ENCODE results near the gene SLC27A5.
"Not testable (repeated sequence)": the region's sequence is repeated elsewhere in the genome, so short reads cannot be mapped to it uniquely, and the experiment has no call there.

SLC27A5 gene

DNA sequence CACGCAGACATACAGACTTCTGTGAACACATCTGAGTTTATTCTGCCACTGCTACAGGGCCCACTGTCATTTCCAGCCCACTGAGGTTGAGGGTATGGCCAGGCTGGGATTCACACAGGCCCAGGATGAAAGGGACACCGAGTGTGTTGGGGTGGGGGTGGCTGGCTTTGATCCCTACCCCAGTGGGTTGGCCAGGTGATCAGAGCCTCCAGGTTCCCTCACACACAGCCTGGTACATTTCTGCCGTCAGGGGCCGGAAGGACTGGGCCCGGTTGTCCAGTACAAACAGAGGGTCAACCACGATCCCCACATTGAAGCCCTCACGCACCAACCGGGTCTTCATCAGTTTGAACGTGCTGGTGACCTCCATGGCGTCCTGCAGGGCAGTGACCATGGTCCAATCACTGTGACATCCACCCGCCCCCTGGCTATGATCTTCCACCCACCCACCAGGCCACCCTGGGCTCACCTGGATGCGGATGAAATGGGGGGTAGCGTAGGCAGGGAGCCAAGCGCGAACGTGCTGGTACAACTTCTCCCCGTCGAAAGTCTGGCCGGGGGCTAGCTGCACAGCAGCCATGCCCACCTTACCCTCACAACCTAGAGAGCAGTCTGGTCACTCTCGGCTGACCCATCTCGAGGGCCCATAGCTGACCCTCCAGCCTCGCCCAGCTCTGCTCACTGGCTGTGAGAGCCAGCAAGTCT, 13.3 kb downstream of the SLC27A5 start:
- DNase-seq (ENCODE audit: low read depth, low spot score) = no peak

DNA sequence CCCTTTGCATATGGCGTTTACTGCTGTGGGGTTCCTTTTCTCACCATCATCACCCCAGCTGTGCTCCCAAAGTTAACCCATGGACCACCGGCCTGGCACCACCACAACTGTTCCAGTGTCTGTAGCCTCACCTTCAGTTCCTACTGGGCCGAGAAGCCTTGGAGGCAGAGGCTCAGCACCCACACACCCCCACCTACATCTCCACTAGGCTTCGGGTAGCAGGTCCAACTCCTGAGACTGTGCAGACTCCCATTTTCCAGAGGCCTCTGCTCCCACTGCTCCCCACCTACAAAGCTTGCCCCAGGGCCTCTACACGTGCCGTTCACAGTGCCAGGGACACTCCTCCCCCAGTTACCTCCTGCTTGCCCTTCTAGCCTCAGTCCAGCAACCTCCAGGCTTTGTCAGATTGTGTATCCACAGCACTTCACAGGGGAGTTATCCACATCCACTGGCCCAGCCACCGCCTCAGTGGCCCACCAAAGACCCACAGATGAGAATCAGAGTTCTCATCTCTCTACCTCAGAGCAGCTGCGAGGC, 14.1 kb downstream of the SLC27A5 start:
- no peak for DNase-seq (ENCODE audit: low read depth, low spot score)

DNA sequence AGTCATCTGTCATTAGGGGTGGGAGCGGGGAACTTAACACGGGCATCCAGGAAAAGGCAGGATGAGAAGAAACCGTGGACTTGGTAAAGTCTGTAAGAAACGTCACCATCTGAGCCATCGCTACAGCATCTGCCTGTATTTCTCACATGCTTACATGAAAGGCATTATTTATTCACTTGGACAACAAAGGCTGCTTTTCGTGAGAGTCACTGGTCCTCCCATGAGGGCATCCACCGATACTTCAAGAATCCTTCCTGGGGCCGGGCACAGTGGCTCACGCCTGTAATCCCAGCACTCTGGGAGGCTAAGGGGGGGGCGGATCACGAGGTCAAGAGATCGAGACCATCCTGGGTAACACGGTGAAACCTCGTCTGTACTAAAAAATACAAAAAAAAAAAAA, 19.5 kb downstream of the SLC27A5 start:
- no peak for DNase-seq (ENCODE audit: low read depth, low spot score)

DNA sequence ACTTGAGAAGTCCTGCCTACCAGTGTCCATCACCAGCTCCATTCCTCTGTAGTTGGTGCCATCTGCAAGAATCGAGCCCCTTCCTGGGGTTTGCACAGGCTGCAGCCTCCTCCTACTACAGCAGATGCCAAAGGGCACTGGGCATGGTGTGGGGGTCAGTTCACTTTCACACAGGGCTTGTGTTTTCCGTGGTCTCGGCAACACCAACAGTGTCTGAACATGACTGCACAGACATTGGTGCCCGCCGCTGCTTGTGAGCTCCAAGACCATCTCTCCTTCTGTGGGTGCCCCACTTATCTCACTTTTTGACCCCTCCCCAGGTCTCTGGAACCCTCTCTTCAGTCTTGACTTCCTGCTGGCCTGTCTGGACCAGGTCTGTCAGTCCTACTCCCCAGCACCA, 20.4 kb downstream of the SLC27A5 start:
- no peak for DNase-seq (ENCODE audit: low read depth, low spot score)

DNA sequence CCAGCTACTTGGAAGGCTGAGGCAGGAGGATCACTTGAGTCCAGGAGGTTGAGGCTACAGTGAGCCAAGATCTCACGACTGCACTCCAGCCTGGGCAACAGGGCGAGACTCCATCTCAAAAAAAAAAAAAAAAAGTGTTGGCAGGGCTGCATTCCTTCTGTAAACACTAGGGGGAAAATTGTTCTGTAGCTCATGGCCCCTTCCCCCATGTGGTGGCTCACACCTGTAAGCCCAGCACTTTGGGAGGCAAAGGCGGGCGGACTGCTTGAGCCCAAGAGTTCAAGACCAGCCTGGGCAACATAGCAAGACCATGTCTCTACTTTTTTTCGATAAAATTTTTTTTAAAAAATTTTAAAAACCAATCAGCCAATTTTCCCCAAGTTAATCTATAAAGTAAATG, 27.4 kb downstream of the SLC27A5 start:
- DNase-seq (ENCODE audit: low read depth, low spot score) = not testable (repeated sequence)

DNA sequence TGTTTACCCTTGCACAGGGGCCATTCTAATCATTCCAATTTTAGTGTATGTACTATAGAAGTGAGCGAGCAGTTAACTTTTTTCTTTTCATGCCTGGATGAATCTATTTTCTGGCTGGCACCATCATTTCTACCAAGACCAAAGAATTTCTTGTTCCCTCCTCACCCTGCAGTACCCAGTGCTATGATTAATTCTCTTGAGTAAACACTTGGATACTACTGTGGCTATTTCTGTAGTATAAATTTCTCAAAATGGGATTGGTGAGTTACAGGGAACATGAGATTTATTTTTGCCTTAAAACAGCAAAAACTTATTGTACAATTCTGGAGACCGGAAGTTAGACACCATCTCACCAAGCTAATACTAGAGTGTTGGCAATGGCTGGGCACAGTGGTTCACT, 28.0 kb downstream of the SLC27A5 start:
- no peak for DNase-seq (ENCODE audit: low read depth, low spot score)

DNA sequence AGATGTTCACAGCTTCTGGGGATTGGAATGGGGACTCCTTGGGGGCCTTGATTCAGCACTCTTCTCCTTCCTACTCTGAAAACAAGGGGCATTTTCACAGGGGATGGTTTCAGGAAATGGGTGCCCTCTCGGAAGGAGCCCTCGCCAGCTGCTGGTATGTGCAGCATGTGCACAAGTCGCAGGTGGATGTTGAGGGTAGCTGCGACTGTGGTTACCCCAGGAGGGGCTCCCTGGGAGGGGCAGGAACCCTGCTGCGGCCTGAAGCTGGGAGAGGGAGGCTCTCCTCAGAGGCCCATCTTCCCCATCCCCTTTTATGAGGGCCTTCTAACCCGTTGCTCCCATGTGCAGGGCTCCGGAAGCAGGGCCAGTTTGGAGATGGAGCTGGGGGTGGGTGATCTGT, 29.4 kb downstream of the SLC27A5 start:
- no peak for DNase-seq (ENCODE audit: low read depth, low spot score)

DNA sequence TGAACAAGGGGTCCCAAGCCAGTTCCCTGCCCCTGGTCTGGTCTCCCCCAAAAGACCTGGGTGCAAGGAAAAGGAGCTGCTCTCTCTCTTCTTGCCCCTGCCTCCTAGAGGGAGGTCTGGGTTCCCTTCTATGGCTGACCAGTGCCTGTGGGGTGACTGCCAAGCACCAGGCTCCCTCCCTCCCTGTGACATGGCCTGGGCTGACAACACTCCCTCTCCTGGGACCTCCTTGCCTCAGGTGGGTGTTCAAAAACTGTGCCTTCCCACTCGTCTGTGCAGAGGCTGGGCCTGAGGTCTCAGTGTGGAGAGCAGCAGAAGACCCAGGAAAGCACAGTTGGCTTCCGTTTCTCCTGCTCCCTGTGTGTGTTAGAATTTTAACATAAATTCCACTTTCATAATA, 31.0 kb downstream of the SLC27A5 start:
- DNase-seq (ENCODE audit: low read depth, low spot score) = no peak

DNA sequence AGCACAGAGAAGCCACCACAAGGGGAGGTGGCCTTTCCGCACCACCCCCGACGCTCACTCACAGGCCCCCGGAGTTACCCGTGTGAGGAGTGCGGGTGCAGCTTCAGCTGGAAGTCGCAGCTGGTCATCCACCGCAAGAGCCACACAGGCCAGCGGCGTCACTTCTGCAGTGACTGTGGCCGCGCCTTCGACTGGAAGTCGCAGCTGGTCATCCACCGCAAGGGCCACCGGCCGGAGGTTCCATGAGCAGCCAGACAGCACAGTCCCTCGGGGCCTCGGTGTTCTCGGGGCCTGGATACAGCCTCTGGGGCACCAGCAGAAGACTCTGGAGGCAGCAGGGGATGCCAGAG, 31.3 kb downstream of the SLC27A5 start:
- no peak for DNase-seq (ENCODE audit: low read depth, low spot score)

DNA sequence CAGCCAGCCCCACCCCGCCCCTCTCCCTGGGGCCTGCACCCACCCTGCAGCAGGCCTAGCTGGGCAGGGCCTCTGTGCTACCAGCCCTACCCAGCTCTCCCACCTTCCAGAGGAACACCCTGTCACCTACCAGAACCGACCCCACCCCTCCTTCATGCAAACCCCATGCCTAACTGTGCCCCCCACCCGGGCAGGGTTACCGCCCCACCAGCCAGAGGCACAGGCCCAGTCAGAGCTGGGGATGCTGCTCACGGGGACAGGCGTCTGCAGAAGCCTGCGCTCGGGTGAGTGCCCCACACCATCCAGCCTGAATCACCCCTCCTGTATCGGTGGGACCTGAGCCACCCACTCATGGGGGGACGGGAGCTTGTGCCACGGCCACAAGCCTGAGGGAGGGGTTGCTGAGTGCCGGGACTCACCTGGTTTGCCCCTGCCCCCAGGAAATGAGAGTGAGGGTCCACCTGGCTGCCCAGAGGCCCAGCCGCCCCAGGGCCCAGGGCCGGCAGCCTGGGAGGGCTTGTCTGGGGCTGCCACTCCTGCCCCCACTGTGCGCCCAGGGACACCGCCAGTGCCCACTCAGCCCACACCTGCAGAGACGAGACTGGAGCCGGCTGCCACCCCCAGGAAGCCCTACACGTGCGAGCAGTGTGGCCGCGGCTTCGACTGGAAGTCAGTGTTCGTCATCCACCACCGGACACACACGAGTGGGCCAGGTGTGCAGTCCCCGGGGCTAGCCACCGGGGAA, 31.9 kb downstream of the SLC27A5 start:
- no peak for DNase-seq (ENCODE audit: low read depth, low spot score)

DNA sequence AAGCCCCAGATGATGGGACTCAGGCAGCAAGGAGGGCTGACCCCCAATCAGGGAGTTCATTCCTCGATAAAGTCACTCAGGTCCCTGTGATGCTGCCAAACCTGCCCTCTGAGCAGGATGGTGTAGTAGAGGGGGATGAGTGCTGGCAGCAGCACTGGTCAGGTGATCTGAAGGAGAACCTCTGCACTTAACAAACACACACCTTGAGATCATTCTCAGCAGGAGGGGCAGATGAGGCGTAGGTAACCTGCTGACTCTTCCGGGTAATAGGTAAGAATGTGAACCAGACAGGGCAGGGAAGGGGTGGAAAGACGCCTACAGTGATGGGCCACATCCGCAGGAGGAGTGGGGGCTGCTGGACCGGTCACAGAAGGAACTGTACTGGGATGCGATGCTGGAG, 32.5 kb downstream of the SLC27A5 start:
- no peak for DNase-seq (ENCODE audit: low read depth, low spot score)

DNA sequence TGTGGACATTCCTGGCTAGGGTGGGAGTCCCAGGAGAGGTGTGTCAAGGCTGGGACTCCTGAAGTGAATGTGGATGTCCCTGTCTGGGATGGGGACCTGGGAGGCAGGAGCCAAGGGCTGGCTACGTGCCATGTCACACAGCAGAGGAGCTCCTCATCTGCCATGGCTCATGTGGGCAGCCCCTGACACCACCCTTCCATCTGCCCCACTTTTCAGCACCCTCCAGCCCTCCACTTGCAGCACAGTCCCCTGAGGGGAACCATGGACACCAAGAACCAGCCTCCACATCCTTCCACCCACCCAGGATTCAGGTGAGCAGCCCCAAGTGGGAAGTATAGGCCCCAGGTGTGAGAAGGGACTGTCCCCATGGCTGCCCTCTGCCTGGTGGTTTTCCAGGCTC, 33.9 kb downstream of the SLC27A5 start:
- no peak for DNase-seq (ENCODE audit: low read depth, low spot score)

DNA sequence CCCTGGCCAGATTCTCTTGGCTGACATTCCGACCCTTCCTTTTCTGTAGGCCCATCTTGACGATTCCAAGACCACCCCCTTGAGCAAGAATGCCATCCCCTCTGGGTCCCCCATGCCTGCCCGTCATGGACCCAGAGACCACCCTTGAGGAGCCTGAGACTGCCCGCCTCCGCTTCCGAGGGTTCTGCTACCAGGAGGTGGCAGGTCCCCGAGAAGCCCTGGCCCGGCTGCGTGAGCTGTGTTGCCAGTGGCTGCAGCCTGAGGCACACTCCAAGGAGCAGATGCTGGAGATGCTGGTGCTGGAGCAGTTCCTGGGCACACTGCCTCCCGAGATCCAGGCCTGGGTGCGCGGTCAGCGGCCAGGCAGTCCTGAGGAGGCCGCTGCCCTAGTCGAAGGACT, 34.7 kb downstream of the SLC27A5 start:
- no peak for DNase-seq (ENCODE audit: low read depth, low spot score)

DNA sequence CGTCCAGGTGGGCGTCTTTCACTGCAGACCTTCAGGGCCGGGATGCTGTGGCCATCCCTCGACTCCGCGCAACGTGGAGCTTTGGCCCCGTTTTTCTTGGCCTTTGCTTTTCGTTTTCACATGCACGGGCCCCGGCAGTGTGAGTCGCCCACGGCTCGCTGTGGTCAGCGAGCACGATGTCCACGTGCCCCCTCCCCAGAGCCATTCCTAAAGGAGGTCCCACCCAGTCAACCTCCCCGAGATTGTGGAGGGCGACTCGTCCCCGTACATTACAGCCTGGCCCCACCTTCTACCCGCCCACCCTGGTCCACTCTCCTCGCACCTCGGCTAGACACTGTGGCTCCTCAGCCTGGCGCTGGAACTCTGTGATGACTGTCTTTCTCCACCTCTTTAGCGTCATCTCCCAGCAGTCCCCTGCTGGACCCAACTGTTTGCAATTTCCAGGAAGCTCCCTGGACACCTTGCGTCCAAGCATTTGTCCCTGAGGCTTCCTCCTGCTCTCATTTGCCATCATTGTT, 35.2 kb downstream of the SLC27A5 start:
- DNase-seq (ENCODE audit: low read depth, low spot score) = no peak

DNA sequence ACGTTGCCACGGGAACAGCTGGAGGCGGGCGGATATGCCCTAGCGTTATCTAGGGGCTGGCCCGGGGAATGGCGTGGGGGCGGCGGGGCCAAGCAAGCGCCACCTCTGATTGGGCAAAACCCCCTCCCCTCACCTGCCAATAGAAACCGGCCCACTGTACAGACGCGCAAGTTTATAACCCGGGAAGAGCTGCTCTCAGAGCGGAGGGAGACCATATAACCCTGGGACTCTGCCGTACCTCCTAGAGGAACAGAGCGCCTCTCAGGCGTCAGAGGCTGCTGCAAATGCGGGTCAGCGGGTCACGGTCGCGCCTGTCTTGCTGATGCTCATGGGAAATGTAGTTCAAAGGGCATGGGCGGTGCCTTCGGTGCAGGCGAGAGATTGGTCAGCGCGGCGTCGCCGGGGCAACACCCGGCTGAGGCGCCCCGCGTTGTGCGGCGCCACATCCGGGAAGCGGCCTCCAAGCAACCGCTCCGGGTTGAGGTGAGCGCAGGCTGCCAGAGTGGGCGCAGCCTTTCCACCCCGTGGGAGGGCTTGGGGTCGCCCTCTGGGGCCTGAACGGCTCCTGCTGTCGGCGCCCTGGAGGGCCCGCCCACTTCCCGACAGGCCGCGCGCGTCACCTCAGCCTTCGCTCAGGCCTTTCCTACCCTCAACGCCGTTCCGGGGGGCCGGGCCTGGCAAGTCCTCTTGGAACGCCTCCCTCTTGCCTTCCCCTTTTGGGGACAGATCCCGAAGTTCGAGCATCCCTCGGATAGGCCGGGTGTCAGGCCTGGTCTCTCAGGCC, 35.9 kb downstream of the SLC27A5 start, which contains the start of gene ZNF446:
Gene ZNF446 (plus strand): TSS at position 639 of the 784 bp plus-strand sequence. CDS start 867 bp downstream, outside the sequence.
- DNase-seq (ENCODE audit: low read depth, low spot score) = peak; percentile 89

DNA sequence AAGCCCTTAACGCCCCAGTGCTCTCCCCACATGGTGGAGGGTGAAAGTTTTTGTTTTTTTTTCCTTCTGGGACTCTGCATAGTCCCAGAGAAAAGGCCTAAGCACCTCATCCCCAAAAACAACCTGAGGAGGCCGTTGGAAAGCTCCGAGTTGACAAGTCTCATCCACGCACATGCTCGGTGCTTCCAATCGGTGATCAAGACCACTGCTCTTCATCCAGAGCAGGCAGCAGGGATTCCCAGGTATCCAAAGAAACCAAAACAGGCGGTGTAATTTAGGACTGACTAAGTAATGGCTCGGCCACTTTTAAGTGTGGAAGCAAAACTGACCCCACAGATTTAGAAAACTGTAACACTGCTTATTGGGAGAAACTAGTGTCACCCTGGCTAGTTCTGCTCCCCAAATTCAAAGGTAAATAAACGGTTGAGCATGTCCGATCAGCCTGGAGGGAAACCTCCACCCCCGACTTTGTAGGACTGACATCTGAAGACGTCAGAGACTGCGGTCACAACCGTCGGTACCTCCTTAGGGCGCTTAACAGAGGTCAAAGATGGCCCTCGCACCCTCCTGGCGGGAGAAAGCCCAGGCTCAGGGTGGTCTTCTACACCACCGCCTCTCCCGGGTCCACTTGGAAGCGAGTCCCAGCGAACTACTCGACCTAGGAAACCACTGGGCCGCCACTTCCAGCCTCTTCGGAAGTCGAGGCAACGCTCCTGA, 36.6 kb downstream of the SLC27A5 start:
- no peak for DNase-seq (ENCODE audit: low read depth, low spot score)

DNA sequence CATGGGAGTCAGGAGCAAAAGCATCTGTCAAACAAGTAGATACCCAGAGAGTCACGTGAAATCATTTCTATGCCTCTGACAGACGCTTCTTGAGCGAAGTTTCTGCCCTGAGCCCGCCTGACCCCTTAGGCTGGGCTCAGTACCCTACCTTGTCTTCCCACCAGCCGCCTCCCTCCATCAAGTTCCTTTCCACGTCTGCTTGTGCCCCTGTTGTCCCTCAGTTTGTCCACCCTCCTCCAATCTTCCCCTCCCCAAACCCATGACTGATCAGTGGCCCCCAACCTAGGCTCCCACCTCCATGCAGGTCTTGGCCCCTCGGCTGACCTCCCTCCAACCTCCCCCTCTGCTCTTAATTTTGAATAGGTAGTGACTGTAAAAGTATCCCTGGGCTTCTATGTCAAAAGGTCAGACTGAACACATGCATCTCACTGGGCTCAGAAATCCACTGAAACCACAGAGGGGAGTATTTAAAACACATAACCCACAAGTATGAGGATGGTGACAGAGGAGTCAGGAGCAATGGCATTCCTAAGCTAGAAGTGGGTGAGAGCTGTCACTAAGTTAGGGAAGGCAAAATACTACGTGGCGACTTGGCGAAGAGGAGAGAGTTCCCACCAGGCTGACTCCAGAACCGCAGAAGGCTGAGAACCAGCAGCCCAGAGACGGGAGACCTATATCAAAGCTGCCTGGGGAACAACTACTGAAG, 37.3 kb downstream of the SLC27A5 start:
- no peak for DNase-seq (ENCODE audit: low read depth, low spot score)

DNA sequence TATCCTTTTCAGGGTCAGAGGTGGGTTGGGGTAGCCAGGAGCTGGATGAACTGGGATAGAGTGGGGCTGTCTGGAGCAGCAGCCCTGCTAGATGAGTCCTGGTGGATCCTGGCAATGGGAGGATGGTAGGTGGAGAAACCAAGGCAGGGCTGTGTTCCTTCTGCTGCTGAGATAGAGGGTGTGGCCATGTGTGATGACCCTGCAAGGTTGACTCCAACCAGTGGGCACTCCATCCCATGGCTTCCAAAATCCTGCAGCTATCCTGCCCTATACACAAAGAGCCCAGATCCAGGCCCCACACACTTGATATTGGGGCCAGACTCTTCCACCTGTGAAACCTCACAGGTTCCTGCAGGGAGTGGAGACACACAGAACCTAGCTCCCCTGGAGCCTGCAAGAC, 38.0 kb downstream of the SLC27A5 start:
- no peak for DNase-seq (ENCODE audit: low read depth, low spot score)

DNA sequence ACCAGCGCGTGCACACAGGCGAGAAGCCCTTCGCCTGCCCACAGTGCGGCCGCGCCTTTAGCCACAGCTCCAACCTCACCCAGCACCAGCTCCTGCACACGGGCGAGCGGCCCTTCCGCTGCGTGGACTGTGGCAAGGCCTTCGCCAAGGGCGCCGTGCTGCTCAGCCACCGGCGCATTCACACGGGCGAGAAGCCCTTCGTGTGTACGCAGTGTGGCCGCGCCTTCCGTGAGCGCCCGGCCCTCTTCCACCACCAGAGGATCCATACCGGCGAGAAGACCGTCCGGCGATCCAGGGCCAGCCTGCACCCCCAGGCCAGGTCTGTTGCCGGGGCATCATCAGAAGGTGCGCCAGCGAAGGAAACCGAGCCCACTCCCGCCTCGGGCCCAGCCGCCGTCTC, 40.1 kb downstream of the SLC27A5 start:
- DNase-seq (ENCODE audit: low read depth, low spot score) = no peak

DNA sequence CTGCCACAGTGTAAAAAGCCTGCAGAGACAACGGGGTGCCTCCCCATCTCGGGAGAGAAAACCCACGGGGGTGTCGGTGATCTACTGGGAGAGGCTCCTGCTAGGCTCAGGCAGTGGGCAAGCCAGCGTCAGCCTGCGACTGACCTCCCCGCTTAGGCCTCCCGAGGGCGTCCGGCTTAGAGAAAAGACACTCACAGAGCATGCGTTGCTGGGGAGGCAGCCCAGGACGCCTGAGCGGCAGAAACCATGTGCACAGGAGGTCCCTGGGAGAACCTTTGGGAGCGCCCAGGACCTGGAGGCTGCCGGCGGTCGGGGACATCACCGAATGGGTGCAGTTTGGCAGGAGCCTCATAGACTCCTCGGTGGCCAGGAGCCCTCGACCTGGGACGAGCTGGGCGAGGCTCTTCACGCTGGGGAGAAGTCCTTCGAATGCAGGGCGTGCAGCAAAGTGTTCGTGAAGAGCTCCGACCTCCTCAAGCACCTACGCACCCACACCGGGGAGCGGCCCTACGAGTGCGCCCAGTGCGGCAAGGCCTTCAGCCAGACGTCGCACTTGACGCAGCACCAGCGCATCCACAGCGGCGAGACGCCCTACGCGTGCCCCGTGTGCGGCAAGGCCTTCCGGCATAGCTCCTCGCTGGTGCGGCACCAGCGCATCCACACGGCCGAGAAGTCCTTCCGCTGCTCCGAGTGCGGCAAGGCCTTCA, 40.8 kb downstream of the SLC27A5 start:
- not testable (repeated sequence) for DNase-seq (ENCODE audit: low read depth, low spot score)

Measured in brain pericyte (primary cell).